Ovary (tissue), 10 donors: Measurements from ENCODE around the gene ALDH1A1. TPM values are rescaled to one million over a fixed set of nuclear protein-coding genes. Genes with fewer than 3 reads are reported as not detected.

Experiments used
- DNase-seq, 5 donors: peaks; one replicate each; pipeline ENCODE4 v3.0.0-alpha.2; 2019 to 2020
- H3K27ac ChIP-seq, 2 donors: fragments of 200-600 bp; one replicate each; pipeline versions ENCODE4 v1.5.1 to v1.8.0; 2019 to 2022
- H3K27me3 ChIP-seq: fragments of 200-600 bp; one replicate; pipeline ENCODE4 v1.8.0; 2022
- H3K36me3 ChIP-seq: fragments of 200-600 bp; sonication (generic); one replicate; pipeline ENCODE4 v1.5.1; 2019
- H3K4me1 ChIP-seq: one replicate; pipeline ENCODE4 v1.8.1; 2013; ENCODE audit warnings: mild to moderate bottlenecking, moderate library complexity; ENCODE audit not compliant: insufficient read depth
- H3K4me3 ChIP-seq: fragments of 200-600 bp; sonication (generic); one replicate; pipeline ENCODE4 v1.5.1; 2017
- H3K9me3 ChIP-seq, 2 donors: fragments of 200-600 bp in 1 of 2; sonication (generic) in 1 of 2; one replicate each; pipeline versions ENCODE4 v1.5.1 to v1.8.1; 2013 to 2019; ENCODE audit warnings: mild to moderate bottlenecking in 1 of 2, moderate library complexity in 1 of 2
- EP300 ChIP-seq: sonication (generic); formaldehyde crosslinking; IDR thresholded peaks from one replicate; pipeline ENCODE4 v1.6.1; 2017; ENCODE audit warnings: antibody characterized with exemption
- POLR2A ChIP-seq: fragments of 450-650 bp; IDR thresholded peaks from one replicate; pipeline ENCODE4 v1.6.1; 2017; ENCODE audit warnings: antibody characterized with exemption, mild to moderate bottlenecking, moderate library complexity
- WGBS, 3 donors: extraction: QIAGEN DNeasy Blood & Tissue Kit in 1 of 3; methylation state at CpG; one replicate each; pipeline versions ENCODE4 v1.1.5 to v1.1.7; 2013 to 2017; 5-methylcytosine and 5-hydroxymethylcytosine counted together
- intact Hi-C, 4 donors: fragments of 100-400 bp; cut with DNase I; formaldehyde crosslinking; loops; one replicate each; pipeline versions ENCODE4 v1.11.0 to v1.15.1; 2022 to 2023
- long read RNA-seq, 3 donors: library from polyadenylated mRNA in 2 of 3; unstranded in 2 of 3; transcript quantifications; one replicate each; pipeline ENCODE4 v2.0.0 and lab custom pipeline, GENCODE V29; 2021 to 2026
- polyA plus RNA-seq, 2 donors: library from polyadenylated mRNA; stranded (reverse); fragments of 200-250 nt in 1 of 2; fragments of 350-450 nt in 1 of 2; fragmentation: Illumina TruSeq in 1 of 2; extraction: RNeasy Lipid Tissue Mini Kit (QIAGEN cat#74804) in 1 of 2; gene quantifications; one replicate each; pipeline ENCODE4 v1.2.3, GENCODE V29; 2013 to 2014
- total RNA-seq, 7 donors: library from RNA; depleted of rRNA in 2 of 7; stranded (reverse); fragments of >200 nt in 2 of 7; fragmentation: NEBNext Ultra II Directional in 3 of 7; extraction: Animal tissue kit (Norgen Biotek cat#: 25700) in 3 of 7; gene quantifications; one replicate each; pipeline versions ENCODE4 v1.1.0 to v1.2.4, GENCODE V29; 2016 to 2023
- TF ChIP-seq, protein P1 (sequence below), 3 donors: fragments of 450-650 bp in 2 of 3; fragments of 200-600 bp in 1 of 3; IDR thresholded peaks; one replicate each; pipeline versions ENCODE4 v1.5.1 to v1.8.0; 2016 to 2022; ENCODE audit warnings: antibody characterized with exemption in 3 of 3, mild to moderate bottlenecking in 1 of 3
- donor health status: DM: no; HTN: no; CAD: no; lungs with moderate emphysema.
- donor health status: DM: no; HTN: no; CAD: no.
- donor health status: Bipolar disorder and iron deficiency.
- donor health status: DM: yes; HTN: yes; CAD: no.
- donor health status: DM: no; HTN: no; CAD: no.
- donor health status: DM: yes; HTN: yes; CAD: no.

ALDH1A1 gene
- total RNA-seq (100 to 1,000 TPM; 116 to 301 (median 183) TPM), polyA plus RNA-seq (100 to 1,000 TPM; 223 to 271 TPM)
- long read RNA-seq, donor 1, transcript ALDH1A1-201 (13 exons, 2,107 nt): major isoform, 1,797 of 1,974 reads
- long read RNA-seq, donor 1, partial matches to known transcripts: 120 of 1,974 reads
- long read RNA-seq, donor 1, other reads (novel, unspliced or antisense): 57 of 1,974 reads
- long read RNA-seq, donor 2, transcript ALDH1A1-201 (13 exons, 2,107 nt): major isoform, 46 of 51 reads
- long read RNA-seq, donor 2, partial matches to known transcripts: 5 of 51 reads
- long read RNA-seq, donor 2, other reads (novel, unspliced or antisense): 0 of 51 reads
- long read RNA-seq, donor 3, transcript ALDH1A1-201 (13 exons, 2,107 nt): major isoform, 158 of 182 reads
- long read RNA-seq, donor 3, partial matches to known transcripts: 23 of 182 reads
- long read RNA-seq, donor 3, other reads (novel, unspliced or antisense): 1 of 182 reads

DNA sequence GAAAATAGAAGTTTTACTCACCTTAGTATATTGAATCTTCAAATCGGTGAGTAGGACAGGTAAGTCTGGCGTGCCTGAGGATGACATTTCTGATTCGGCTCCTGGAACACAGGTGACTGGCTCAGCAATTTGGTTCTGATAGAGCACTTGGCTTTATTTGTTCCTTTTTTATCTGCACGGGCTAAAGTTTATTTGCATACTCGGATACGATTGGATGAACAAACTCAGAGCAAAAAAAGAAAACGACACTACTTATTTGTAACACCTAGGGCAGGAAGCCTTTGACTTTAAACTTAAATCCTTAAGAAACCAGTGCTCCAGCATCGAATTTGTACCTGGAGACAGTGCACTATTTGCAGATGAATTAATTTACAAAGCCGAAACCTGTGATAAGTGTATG, at the start of gene ALDH1A1:
Gene ALDH1A1 (minus strand): TSS at position 140 of the 400 bp plus-strand sequence. CDS start 53 bp downstream, at position 87.
- peak in 2 of 5 donors; percentile 17 to 27 for DNase-seq
- H3K36me3 ChIP-seq: no peaks in the 10 kb centered on the region
- TF ChIP-seq EP300: no peak
- TF ChIP-seq POLR2A: no peak
- TF ChIP-seq, protein P1, sequence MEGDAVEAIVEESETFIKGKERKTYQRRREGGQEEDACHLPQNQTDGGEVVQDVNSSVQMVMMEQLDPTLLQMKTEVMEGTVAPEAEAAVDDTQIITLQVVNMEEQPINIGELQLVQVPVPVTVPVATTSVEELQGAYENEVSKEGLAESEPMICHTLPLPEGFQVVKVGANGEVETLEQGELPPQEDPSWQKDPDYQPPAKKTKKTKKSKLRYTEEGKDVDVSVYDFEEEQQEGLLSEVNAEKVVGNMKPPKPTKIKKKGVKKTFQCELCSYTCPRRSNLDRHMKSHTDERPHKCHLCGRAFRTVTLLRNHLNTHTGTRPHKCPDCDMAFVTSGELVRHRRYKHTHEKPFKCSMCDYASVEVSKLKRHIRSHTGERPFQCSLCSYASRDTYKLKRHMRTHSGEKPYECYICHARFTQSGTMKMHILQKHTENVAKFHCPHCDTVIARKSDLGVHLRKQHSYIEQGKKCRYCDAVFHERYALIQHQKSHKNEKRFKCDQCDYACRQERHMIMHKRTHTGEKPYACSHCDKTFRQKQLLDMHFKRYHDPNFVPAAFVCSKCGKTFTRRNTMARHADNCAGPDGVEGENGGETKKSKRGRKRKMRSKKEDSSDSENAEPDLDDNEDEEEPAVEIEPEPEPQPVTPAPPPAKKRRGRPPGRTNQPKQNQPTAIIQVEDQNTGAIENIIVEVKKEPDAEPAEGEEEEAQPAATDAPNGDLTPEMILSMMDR (IDR thresholded peaks at IDR 0.05): no peak
- H3K4me3 ChIP-seq: peak within 1 kb of the TSS; percentile 40
- H3K9me3 ChIP-seq: no peaks in the 10 kb centered on the region
- WGBS, 3 donors: 1 to 7% (median 1%) methylated on average over 9 of the region's 9 CpGs
- intact Hi-C loops: loop anchor here in 1 of 4 donors (10.0 kb wide), 1 partner anchor 62 kb away; no protein-coding TSS in a partner anchor
- H3K27ac ChIP-seq: peak within 1 kb of the TSS; percentile 51 to 72
- peaks cover 8% of the 10 kb centered on the region for H3K4me1 ChIP-seq
- H3K27me3 ChIP-seq: no peaks in the 10 kb centered on the region

DNA sequence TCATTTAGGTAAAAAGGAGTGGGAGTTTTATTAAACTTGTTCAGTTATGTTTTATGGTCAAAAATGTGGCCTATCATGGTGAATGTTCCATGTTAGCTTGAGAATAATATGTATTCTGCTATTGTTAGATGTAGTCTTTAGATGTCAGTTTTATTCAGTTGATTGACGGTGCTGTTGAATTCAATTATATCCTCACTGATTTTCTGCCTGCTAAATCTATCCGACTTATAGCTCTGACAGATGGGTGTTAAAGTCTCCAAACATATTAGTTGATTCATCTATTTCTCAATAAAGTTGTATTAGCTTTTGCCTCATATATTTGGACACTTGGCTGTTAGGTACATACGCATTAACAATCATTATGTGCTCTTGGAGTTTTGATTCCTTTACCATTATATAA, 49.0 kb upstream of the ALDH1A1 start:
- H3K27ac ChIP-seq: no peak overlapping the region
- H3K4me3 ChIP-seq: no peak overlapping the region
- H3K36me3 ChIP-seq: no peaks in the 10 kb centered on the region
- intact Hi-C loops: no loop called here
- peaks cover 2% of the 10 kb centered on the region for H3K4me1 ChIP-seq
- H3K9me3 ChIP-seq: no peaks in the 10 kb centered on the region
- 96 to 98% (median 96%) methylated on average over 3 of the region's 3 CpGs for WGBS, 3 donors
- no peaks in the 10 kb centered on the region for H3K27me3 ChIP-seq
- no peak for DNase-seq
- TF ChIP-seq, protein P1 (IDR thresholded peaks at IDR 0.05): no peak
- TF ChIP-seq POLR2A (no peak), EP300 (no peak)

- H3K36me3 ChIP-seq: no peaks in the 10 kb centered on the region
- 92 to 95% (median 94%) methylated on average over 4 of the region's 4 CpGs for WGBS, 3 donors
- no peak for TF ChIP-seq EP300
- no peak for TF ChIP-seq POLR2A
- intact Hi-C loops: no loop called here
- H3K4me3 ChIP-seq: no peak overlapping the region
- H3K4me1 ChIP-seq: peaks cover 2% of the 10 kb centered on the region
- no peak overlapping the region for H3K27ac ChIP-seq
- no peaks in the 10 kb centered on the region for H3K9me3 ChIP-seq
- no peak for DNase-seq
- no peaks in the 10 kb centered on the region for H3K27me3 ChIP-seq
These were observed 45.5 kb upstream of the ALDH1A1 start for GRCh38 chr9:72998363-72998762.

DNA sequence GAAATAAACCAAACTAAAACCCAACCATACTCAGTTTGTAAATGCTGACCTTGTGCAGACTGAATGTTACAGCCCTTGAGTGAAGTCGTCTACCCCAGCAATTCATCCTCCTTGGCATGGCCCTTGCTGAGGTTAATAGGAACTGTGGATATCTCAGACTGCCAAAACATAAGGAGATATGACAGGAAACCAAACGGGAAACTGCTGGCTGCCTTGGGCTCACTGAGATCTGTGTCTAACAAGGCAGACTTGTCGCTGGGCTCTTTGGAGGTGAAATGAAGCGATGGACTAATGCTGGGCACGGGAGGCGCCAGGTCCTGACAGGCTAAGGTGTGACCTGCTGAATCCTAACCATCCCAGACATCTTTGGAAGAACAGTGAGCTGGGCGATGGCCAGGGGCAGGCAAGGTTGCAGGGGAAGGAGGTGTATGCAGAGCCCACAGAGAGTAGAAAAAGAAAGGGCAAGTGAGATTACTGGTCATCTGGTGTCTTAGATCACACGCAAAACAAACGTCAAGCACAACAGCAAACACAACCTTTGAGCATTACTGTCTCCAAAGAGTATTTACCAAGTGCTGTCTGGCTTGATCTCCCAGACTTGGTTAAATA, 44.6 kb upstream of the ALDH1A1 start:
- Histone ChIP-seq H3K9me3 (no peaks in the 10 kb centered on the region), H3K4me1 (peaks cover 2% of the 10 kb centered on the region), H3K27me3 (no peaks in the 10 kb centered on the region), H3K4me3 (no peak overlapping the region), H3K36me3 (no peaks in the 10 kb centered on the region), H3K27ac (no peak overlapping the region)
- DNase-seq: no peak
- WGBS, 3 donors: 48 to 59% (median 53%) methylated on average over 9 of the region's 9 CpGs
- intact Hi-C loops: no loop called here
- TF ChIP-seq POLR2A (no peak), EP300 (no peak)
- TF ChIP-seq, protein P1 (IDR thresholded peaks at IDR 0.05): no peak
